Left forelimb (tissue), 1 donor: ENCODE results near the gene TAS2R38.
"Not testable (repeated sequence)": the region's sequence is repeated elsewhere in the genome, so short reads cannot be mapped to it uniquely, and the experiment has no call there.

Experiments used
- DNase-seq: peaks from one replicate; pipeline ENCODE4 v3.0.0-alpha.2; 2018; ENCODE audit warnings: low spot score

The TAS2R38 gene

DNA sequence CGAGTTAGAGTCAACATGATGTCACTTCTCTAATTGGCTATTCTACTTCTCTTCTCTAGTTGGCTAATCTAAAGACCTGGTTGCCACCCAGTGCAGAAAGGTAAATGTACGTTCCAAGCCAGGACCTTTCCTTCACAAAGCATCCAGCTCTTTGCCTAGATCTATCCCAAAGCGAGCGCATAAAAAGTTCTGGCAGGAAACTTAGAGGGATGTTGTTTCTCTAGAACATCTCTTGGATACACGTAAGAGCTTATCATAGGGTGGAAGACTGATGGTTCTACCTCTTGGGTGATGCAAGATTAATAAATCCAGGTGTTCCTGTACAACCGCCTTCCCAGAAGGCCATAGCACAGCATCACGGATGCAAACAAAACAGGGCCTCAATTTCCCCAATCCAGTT is at the start of gene TAS2R38:
TAS2R38 (minus strand) TSS at position 101 of the 400 bp plus-strand sequence; CDS start at position 17, 84 bp downstream.
- no peak for DNase-seq

DNA sequence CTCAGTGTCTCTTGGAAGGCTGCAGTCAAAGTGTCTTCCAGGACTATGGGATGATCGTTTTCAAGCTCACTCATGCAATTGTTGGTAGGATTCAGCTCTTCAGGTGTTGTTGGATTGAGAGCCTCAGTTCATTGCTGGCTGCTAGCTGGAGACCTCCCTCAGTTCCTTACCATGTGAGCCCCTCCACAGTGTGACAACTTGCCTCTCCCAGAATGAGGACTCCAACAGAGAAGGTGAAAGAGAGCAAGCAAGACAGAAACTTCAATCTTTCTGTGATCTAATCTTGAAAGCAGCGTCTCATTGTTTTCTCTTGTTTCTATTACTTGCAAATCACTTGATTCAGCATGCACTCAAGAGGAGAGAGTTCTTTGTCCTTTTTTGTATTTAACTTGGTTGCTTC is 44.6 kb upstream of the TAS2R38 start:
- no peak for DNase-seq

DNA sequence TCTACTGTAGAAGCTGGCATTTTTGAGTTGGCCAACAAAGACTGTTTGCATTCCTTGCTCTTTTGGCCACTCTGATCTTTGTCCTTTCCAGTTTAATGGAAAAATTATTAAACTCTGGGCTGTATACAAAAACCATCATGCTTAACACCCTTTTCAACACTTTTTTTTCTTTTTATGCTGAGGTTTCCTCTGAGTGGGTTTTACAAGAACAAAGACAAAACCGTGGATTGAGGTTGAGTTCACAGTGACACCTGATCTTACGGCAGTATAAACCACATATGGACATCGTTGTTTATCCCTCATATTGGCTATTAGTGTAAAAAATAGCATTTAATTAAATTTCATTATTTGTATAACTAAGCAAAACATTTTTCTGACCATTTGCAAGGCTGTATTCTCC is 43.9 kb upstream of the TAS2R38 start:
- no peak for DNase-seq

DNA sequence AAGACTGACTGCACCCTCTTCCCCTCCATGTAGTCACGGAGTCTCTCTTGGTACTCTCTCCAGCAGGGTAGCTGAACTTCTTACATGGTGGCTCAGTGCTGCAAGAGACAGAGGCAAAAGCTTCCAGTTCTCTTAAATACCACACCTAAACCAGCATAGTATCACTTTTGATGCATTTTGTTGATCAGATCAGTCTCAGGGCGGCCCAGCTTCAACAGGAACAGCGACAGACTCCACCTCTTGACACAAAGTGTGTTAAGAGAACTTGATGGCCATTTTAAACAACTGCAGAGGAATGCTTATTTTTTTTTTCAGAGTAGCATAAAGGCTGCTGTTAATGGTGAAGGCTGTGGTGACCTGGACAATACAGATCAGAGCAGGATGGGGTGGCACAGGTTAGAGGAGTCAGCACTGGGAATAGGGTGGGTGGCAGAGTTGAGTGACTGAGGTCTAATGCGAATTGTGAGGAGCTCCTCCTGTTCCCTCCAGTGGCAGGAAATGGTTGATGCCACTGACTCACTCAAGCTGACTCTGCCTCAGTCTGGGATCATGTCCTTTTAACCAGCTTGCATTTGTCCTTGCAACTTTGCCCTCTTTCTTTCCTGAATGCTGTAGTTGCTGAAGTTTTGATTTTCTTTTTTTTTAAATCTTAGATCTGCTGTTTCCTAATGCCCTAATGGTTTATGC is 39.4 kb upstream of the TAS2R38 start:
- DNase-seq: no peak

DNA sequence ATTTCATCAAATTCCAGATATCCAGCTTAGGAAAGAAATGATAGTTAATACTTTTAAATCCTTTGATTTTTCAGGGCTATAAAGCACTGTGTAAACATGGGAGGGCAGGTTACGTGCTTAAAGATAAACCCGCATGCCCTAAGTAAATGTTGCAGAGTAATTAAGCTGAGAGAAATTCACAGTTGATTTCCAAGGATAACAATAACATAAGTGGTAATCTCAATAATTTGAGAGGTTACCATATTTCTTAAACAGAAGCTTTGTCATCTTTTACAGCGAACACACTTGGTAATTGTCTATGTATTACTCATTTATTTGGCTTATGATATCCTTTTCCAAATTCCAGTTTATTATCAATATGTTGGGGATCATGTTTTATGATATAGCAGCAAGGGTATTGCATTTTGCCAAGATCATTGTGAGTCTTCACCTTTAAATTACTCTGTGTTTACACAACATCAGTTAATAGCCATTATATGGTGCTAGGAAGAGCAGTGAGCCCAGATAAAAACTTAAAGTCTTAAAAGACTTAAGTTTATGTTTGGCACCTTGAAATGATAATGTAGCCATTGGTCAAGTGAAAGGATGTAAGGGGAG is 37.5 kb upstream of the TAS2R38 start:
- DNase-seq: no peak

DNA sequence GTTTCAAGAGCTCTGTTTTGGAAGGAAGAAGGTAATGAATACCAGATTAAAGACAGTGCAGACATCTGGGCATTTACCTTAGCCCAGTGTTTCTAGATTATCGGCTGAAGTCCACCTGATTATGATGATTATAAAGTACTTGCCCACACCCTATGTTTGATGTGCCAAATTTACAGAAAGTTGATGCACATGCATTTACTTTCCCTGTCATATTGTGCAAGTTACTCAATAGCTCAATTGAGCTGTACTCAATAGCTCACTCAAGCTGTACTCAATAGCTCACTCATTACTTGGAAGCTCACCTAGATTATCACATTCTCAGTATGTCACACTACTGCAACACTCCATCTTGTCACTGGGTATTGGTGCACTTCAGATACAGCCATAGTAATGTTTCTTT is 35.6 kb upstream of the TAS2R38 start:
- no peak for DNase-seq

DNA sequence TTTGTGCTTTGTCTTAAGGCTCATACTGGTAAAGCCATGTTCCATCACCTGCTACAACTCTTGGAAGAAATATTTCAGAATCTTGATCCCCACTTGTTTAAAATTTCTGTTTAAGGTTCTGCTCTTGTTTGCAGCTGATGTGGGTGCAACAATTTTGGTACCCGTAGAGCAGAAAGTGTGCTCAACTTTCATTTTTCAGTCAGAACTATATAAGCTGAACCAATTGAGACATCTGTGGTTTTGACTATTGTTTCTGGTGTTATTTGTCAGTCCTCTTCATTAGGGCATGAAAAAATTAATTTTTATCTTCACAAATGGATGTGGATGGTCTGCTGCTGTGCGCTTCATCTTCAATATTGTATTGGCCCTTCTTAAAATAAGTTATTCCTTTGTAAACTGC is 33.0 kb upstream of the TAS2R38 start:
- DNase-seq: no peak

DNA sequence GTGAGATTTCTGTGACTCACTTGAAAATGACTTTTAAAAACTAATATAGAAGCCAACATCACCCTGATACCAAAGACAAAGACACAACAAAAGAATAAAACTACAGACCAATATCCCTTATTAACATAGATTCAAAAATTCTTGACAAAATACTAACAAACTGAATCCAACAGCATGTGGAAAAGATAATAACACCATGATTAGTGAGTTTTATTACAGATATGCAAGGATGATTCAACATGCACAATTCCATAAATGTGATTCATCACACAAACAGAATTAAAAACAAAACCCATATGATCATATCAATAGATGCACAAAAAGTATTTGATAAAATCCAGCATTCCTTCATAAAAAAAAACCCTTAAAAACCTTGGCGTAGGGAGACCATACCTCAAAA is 28.6 kb upstream of the TAS2R38 start:
- DNase-seq: no peak

DNA sequence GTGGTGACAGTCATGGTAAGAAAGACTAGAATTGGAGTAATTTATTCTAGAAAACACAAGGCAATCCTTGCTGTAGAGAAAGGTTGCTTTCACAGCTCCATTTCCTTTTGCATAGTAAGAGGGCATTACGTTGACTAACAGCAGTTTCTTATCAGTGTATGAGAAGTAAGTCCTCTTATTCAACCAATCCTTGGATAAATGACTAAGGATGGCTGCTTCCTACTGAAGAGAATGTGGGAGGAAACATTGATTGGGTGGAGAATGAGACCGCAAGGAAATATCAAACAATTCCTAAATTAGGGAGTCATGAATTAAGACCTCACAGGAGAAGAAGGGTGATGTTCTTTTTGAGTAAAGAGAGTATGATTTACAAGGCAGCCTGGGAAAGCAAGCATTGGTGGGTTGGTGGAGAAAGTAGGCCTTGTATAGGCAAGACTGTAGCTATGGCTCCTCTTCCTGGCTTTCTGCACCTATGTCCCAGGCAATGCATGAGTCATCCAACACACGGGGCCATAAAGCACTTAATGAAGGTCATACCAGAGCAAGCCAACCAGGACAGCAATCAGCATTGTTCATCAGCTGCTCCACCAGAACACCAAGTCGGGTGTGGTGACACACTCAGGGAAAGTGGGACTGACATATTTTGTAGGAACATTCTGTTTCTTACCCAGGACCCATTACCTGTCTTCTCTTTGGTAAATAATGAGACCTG is 27.7 kb upstream of the TAS2R38 start:
- DNase-seq: no peak

DNA sequence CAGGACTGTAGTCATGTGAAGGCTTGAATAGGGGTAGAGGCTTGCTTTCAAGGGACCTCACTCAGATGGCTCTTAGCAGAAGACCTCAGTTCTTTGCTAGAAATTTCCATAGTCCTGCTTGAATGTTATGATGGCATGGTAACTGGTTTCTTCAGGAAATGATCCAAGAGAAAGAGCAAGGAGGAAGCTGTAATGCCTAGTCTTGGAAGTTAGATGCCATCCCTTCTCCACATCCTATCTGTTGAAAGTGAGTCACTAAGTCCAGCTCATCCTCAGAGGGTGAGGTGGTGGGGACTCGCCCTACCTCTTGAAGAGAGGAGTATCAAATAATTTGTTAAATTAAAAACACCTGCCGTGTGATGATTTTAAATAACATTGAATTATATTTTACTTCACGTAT is 26.7 kb upstream of the TAS2R38 start:
- no peak for DNase-seq

DNA sequence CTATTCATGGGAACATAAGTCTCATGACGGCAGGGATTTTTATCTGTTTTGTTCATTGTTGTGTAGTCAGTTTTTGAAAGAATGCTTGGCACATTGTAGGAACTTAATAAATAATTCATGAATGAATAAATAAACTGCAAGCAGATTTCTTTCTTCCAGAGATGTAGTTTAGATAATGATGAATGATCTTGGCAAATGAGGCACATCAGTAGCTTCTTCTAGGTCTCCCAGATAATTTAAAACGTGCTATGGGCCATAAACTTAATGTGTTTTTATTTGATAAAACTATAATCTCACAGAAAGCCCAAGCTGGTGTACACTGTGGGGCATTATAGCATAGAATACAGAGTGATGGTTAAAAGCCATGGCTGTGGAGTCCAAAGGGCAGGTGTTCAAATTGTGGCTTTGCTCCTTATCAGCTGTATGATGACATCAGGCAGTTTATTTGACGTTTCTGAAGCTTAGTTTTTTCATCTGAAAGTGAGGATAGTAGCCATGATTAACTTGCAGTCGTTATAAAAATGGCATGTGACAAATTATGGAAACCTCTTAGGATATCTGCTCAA is 25.6 kb upstream of the TAS2R38 start:
- no peak for DNase-seq

DNA sequence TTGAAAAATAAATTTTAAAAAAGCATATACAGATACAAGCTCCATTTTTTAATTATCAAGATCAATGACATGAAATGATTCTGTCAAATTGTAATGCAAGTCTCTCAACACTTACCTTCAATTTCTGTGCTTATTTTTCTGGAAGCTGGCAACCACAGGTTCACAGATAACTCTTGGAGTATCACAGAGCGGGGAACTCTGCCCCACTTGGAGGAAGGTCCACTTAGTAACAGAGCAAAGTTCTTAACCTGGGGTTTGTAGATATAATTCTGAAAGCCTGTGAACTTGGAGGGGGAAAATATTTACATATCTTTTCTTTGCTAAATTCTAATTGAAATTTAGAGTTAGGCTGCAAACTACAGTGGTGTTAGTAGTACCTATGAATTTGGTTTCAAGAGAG is 19.8 kb upstream of the TAS2R38 start:
- DNase-seq: no peak

DNA sequence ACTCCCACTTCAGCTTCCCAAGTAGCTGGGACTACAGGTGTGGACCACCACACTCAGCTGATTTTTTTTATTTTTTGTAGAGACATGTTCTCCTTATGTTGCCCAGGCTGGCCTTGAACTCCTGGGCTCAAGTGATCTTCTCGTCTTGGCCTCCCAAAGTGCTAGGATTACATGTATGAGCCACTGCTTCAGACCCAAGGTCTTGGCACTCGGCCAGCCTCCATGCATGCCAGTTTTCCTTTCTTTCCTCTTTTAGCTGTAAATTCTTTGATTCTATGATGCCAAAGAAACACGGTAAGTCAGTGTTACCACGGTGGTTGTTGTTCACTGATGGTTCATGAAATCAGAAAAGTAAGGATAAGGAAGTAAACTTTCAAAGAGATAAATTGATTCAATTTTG is 19.1 kb upstream of the TAS2R38 start:
- DNase-seq: no peak

DNA sequence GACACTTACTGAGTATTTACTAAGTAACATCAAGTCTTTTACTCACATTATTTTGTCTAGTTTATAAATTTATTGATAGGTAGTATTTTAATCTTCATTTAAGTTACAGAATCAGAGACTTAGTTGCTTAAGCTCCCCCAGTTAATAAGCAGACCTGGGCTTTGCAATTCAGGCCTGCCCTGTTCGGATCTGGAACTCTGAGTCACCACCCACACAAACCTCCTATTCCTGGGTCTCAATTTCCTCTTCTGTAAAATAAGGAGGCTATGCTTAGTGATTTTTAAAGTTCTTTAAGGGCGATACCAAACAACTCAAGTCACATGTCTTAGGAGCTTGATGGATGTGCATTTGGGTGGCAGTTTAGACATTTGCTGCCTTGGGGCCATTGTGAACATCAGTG is 18.6 kb upstream of the TAS2R38 start:
- no peak for DNase-seq

DNA sequence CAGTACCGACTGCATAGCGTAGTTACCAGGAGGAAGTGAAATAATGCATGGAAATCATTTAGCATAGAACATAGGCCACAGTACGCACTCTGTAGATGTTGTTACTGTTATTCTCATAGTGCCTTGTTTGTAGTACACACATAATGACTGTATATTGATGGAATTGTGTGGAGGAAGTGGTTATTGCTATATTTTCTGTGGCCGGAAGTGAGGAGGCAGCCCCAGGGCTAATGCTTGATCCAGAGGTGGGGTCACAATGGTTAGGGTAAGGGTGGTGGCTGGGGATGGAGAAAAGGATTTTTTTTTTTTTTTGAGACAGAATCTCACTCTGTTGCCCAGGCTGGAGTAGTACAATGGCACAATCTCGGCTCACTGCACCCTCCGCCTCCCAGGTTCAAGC is 17.6 kb upstream of the TAS2R38 start:
- no peak for DNase-seq

DNA sequence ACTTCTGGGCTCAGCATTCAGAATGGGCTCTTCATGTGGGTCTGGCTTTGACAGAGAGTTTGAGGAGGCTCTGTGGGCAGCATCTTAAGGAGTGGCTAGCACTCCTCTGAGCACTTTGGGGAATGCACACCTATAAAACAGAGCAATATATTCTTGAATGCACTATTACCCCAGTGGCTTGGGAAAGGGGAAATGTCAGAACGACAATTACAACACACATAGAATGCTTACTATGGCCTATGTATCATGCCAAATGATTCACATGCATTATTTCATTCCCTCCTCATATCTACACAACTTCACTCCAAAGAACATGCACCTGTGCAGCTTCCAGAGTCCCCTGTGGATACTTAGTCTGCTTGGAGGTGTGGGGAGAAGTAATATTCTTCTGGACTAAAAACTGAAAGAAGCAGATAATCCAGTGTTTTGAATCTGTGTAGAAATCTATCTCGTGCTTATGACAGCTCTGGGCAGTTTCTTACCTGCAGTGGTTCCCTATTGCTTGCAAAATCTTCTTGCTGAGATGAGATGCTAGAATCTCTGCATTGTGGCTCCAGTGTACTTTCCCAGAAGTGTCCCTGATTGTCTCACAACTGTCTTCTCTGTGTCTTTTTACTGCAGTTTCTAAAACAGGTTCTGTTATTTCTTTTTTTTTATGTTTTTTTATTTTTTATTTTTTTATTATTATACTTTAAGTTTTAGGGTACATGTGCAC is 16.6 kb upstream of the TAS2R38 start:
- no peak for DNase-seq

DNA sequence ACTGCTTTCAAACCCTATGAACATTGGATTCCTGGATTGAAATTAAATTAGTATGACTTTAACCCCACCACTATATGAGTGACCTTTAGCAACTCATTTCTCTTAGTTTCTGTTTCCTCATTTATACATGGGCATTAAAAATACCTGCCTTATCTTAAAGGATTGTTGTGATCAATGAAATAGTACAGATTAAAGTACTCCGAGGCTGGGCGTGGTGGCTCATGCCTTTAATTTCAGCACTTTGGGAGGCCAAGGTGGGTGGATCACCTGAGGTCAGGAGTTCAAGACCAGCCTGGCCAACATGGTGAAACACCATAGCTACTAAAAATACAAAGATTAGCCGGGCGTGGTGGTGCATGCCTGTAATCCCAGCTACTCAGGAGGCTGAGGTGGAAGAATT is 14.2 kb upstream of the TAS2R38 start:
- not testable (repeated sequence) for DNase-seq

DNA sequence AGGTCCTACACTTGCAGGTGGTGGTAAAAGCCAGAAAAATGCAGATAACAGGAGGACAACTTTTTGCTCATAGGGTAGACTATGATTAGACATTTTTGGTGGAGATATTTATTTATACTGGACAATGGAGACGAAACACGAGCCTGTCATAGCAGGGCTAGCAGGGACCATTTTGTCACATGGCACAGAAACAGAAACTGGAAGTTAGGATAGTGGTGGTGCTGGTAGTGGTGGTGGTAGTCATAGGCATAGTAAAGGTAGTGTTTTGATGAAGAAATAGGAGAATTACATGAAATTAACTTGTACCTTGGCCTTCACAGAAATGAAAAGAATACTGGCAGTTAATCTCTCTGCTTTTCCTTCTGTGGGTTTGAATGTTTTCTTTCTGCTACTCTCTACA is 13.3 kb upstream of the TAS2R38 start:
- DNase-seq: no peak

DNA sequence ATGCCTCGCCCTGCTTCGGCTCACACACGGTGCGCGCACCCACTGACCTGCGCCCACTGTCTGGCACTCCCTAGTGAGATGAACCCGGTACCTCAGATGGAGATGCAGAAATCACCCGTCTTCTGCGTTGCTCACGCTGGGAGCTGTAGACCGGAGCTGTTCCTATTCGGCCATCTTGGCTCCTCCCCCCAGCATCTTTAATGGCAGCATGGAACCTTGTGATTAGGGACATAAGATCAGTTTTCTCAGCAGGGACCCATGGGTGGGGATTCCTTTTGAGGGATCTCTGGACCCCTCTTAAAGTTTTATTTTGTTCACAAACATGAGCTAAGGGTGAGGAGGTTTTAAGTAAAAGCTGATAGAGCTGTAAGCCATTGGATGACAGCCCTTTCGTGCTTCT is 12.4 kb upstream of the TAS2R38 start:
- not testable (repeated sequence) for DNase-seq

DNA sequence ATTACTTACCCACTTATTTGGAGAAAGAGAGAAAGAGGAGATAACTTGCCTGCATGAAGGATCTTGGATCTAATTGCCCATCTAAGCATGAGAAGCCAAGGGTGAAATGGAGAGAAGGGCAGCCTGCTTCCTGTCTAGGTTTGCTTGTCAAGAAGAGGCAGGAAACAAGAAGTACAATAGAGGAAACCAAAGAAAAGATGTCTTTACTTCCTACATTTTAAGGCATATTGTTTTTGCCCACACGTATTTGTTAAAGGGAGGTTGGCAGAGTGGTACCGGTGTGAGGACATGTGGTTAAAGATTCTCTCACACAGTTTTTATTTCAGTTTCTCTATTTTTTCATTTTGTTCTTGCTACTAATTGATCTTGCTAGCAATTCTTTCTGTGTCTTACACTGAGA is 6.0 kb upstream of the TAS2R38 start:
- no peak for DNase-seq

DNA sequence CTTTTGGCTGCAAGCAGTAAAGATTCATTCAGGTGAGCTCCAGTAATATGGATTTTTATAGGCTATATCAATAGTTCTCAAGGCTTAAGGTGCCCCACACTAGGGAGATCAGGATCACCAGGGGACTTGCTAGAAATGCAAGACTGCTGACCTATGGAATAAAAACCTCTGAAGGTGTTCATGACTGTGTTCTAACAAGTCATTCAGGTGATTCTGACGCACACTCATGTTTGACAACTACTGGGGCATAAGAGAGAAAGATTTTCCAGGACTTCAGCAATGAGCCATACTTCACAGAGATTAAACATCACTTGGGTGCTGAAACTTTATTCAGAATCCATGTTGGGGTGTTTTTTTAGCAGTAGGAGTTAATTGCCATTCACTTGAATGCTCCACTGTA is 4.8 kb upstream of the TAS2R38 start:
- no peak for DNase-seq

DNA sequence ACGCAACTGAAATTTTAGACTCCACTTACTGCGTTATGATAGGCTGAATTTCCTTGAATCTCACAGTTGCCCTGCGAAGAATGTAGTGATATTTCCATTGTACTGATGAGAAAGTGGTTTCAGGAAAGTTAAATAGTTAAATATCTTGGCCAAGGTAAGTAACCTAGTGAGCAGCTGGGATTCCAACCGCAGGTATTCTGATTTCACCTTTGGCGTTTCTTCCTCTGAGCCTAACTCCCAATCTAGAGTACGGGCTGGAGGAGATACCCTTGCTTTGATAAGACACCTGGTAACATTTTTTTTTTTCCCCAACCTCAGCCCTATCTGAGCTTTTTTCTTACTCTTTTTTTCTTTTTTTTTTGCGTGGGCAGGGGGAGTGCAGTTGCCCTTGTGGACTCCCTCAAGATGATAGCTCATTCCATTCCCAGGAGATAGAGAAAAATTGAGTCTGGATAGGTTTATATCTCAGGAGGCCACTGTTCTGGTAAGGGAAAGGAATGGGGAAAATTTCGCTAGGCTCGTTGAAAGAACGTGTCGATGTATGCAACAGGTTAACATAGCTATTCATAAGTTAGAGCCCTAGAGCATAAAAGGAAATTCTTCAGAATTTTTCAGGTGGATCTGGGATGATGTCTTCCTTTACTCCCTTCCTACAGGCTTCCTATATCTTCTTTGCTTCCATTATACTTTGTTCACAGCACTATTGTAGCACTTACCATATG is 3.1 kb upstream of the TAS2R38 start:
- DNase-seq: no peak
